HepG2 (cell line): ENCODE data around the gene GDPD1. TPM values are rescaled to one million over a fixed set of nuclear protein-coding genes. Genes with fewer than 3 reads are reported as not detected.

ENCODE experiments used
- ATAC-seq: fragments of 200-7000 bp; cut with Tn5 transposase; 3 replicates; pipeline ENCODE4 v1.9.1; 2020; ENCODE audit warnings: mild to moderate bottlenecking, moderate library complexity
- BruUV-seq: library from RNA; stranded (reverse); fragments of 400-500 nt; replicated peaks from 2 replicates; lab custom pipeline; 2021; lab: Mats Ljungman, UMichigan
- CTCF ChIA-PET: fragments of 300-600 bp; formaldehyde crosslinking; extraction: SDS; loops from one replicate; lab custom pipeline; 2021; ENCODE audit warnings: low total read pairs, inconsistent platforms, low intra/inter-chr PET ratio; lab: Yijun Ruan, JAX
- POLR2A ChIA-PET: fragments of 350-600 bp; sonication (Branson Sonifier 250); formaldehyde crosslinking; loops from one replicate; lab custom pipeline; 2020; ENCODE audit warnings: antibody characterized with exemption, inconsistent platforms; lab: Yijun Ruan, JAX
- DNase-seq: peaks from one replicate; pipeline ENCODE4 v3.0.0-alpha.2; 2015; ENCODE audit warnings: low spot score
- FAIRE-seq: peaks from 3 replicates; lab custom pipeline; 2011; peaks lifted over from hg19 to GRCh38; lab: Jason Lieb, UNC
- H2AFZ ChIP-seq: one replicate; pipeline ENCODE4 v1.6.1; 2011; ENCODE audit warnings: low read length, inconsistent platforms
- H3K27ac ChIP-seq: fragments of 300-600 bp; 3 replicates; pipeline ENCODE4 v1.8.0; 2011; ENCODE audit warnings: mixed run types, mild to moderate bottlenecking, mixed read lengths, low read length, inconsistent platforms; ENCODE audit not compliant: insufficient read depth; ENCODE audit errors: extremely low read length
- H3K27me3 ChIP-seq, 2 experiments: fragments of 200-600 bp in 1 of 2; 2 replicates in 1 of 2; 3 replicates in 1 of 2; pipeline versions ENCODE4 v1.6.0 to v1.8.0; 2011; ENCODE audit warnings: low read length in 2 of 2, mild to moderate bottlenecking in 2 of 2, moderate library complexity in 2 of 2, inconsistent platforms in 1 of 2; ENCODE audit not compliant: insufficient read depth in 2 of 2, control insufficient read depth in 1 of 2
- H3K36me3 ChIP-seq, 2 experiments: fragments of 200-600 bp in 1 of 2; replicated peaks in 1 of 2; 2 replicates in 1 of 2; 3 replicates in 1 of 2; pipeline versions ENCODE4 v1.5.1 to v1.8.0; 2011; ENCODE audit warnings: low read length in 2 of 2, inconsistent platforms in 1 of 2; ENCODE audit not compliant: insufficient read depth in 2 of 2, control insufficient read depth in 1 of 2
- H3K4me1 ChIP-seq: 2 replicates; pipeline ENCODE4 v1.5.1; 2012; ENCODE audit warnings: low read length, inconsistent platforms; ENCODE audit not compliant: insufficient read depth
- H3K4me2 ChIP-seq: 2 replicates; pipeline ENCODE4 v1.6.0; 2011; ENCODE audit warnings: low read depth, low read length, inconsistent platforms
- H3K4me3 ChIP-seq, 3 experiments: fragments of 200-600 bp in 1 of 3; sonication (generic), shearing (Covaris generic) in 1 of 3; replicated peaks in 1 of 3; 2 replicates each; pipeline ENCODE4 v1.5.1; 2011 to 2016; ENCODE audit warnings: low read length in 3 of 3, inconsistent platforms in 2 of 3, low read depth in 2 of 3, mild to moderate bottlenecking in 2 of 3, control low read depth in 1 of 3, mixed read lengths in 1 of 3; ENCODE audit not compliant: insufficient read depth in 1 of 3
- H3K79me2 ChIP-seq: one replicate; pipeline ENCODE4 v1.6.1; 2011; ENCODE audit warnings: low read length, inconsistent platforms; ENCODE audit not compliant: insufficient read depth
- H3K9ac ChIP-seq: 2 replicates; pipeline ENCODE4 v1.6.0; 2011; ENCODE audit warnings: mild to moderate bottlenecking, low read depth, low read length, inconsistent platforms; ENCODE audit not compliant: insufficient read depth
- H3K9me3 ChIP-seq: 2 replicates; pipeline ENCODE4 v1.5.1; 2012; ENCODE audit warnings: mild to moderate bottlenecking, low read length
- H4K20me1 ChIP-seq: 2 replicates; pipeline ENCODE4 v1.6.0; 2011; ENCODE audit warnings: inconsistent platforms, mild to moderate bottlenecking, low read length, moderate library complexity; ENCODE audit not compliant: insufficient read depth
- ATF2 ChIP-seq: sonication (generic); formaldehyde crosslinking; IDR thresholded peaks from 2 replicates; pipeline ENCODE4 v1.4.0; 2020; ENCODE audit warnings: missing genetic modification reagents
- CBX1 ChIP-seq: IDR thresholded peaks from one replicate; pipeline ENCODE4 v1.6.1; 2016; ENCODE audit warnings: antibody characterized with exemption, low read depth
- GFI1 ChIP-seq: sonication (generic); formaldehyde crosslinking; IDR thresholded peaks from 2 replicates; pipeline ENCODE4 v1.5.0; 2020; ENCODE audit warnings: missing genetic modification reagents, mild to moderate bottlenecking, borderline replicate concordance
- NRL ChIP-seq: sonication (generic); formaldehyde crosslinking; IDR thresholded peaks from 2 replicates; pipeline ENCODE4 v1.5.0; 2020; ENCODE audit warnings: missing genetic modification reagents, mild to moderate bottlenecking, moderate library complexity, borderline replicate concordance
- TBL1XR1 ChIP-seq: fragments of 150-350 bp; IDR thresholded peaks from 2 replicates; pipeline ENCODE4 v1.6.1; 2014; ENCODE audit warnings: borderline replicate concordance, low read length; ENCODE audit not compliant: partially characterized antibody
- TFDP2 ChIP-seq: sonication (generic); formaldehyde crosslinking; IDR thresholded peaks from 2 replicates; pipeline ENCODE4 v1.4.0; 2020; ENCODE audit warnings: missing genetic modification reagents
- ZMYM4 ChIP-seq: sonication (generic); formaldehyde crosslinking; IDR thresholded peaks from 2 replicates; pipeline ENCODE4 v1.8.1; 2023; ENCODE audit warnings: mild to moderate bottlenecking, missing genetic modification reagents
- ZNF3 ChIP-seq: IDR thresholded peaks from 2 replicates; pipeline ENCODE4 v1.7.0; 2017; ENCODE audit warnings: inconsistent platforms
- ZNF34 ChIP-seq: sonication (generic); formaldehyde crosslinking; IDR thresholded peaks from 2 replicates; pipeline ENCODE4 v1.4.0; 2020; ENCODE audit warnings: mild to moderate bottlenecking, missing genetic modification reagents, borderline replicate concordance
- ZNF646 ChIP-seq: sonication (generic); formaldehyde crosslinking; IDR thresholded peaks from 2 replicates; pipeline ENCODE4 v1.9.0; 2021; ENCODE audit warnings: mild to moderate bottlenecking, missing genetic modification reagents
- ZNF746 ChIP-seq: sonication (generic); formaldehyde crosslinking; IDR thresholded peaks from 2 replicates; pipeline ENCODE4 v1.8.0; 2022; ENCODE audit warnings: mild to moderate bottlenecking, missing genetic modification reagents
- ZNF749 ChIP-seq: sonication (generic); formaldehyde crosslinking; IDR thresholded peaks from 2 replicates; pipeline ENCODE4 v1.8.0; 2022; ENCODE audit warnings: mild to moderate bottlenecking, missing genetic modification reagents, moderate library complexity, borderline replicate concordance
- WGBS: methylation state at CpG from one replicate; pipeline ENCODE4 v1.1.6; 2017; ENCODE audit warnings: low lambda C conversion rate; 5-methylcytosine and 5-hydroxymethylcytosine counted together
- in situ Hi-C: cut with HindIII; loops from 2 replicates; pipeline ENCODE4 v1.10.0; 2017; ENCODE audit warnings: low pct_unique_long_range_greater_than_20kb; ENCODE audit not compliant: extremely low pct_ligation_motif_present
- intact Hi-C: fragments of 100-400 bp; cut with micrococcal nuclease; formaldehyde crosslinking; loops from one replicate; pipeline ENCODE4 v1.10.0; 2022; ENCODE audit not compliant: unreplicated experiment
- polyA plus RNA-seq, 8 experiments: library from polyadenylated mRNA; depleted of rRNA in 3 of 8; stranded (reverse) in 7 of 8; unstranded in 1 of 8; fragments of >200 nt; fragmentation: Illumina TruSeq in 4 of 8; extraction: Trizol in 4 of 8; gene quantifications; 2 replicates each; pipeline versions ENCODE4 v1.2.1 to v1.2.3, GENCODE V29; 2011 to 2016; ENCODE audit warnings: low read depth in 4 of 8, missing spikeins in 1 of 8, mixed read lengths in 1 of 8; ENCODE audit not compliant: insufficient read depth in 1 of 8
- total RNA-seq, 5 experiments: library from RNA; depleted of rRNA; stranded (reverse); fragments of >200 nt; fragmentation: Illumina TruSeq; extraction: Trizol; gene quantifications; 2 replicates each; pipeline ENCODE4 v1.2.3, GENCODE V29; 2016; ENCODE audit warnings: low read depth in 1 of 5
- TF ChIP-seq, protein P1 (sequence below): sonication (generic); formaldehyde crosslinking; IDR thresholded peaks from 2 replicates; pipeline ENCODE4 v1.5.1; 2020; ENCODE audit warnings: missing genetic modification reagents, mild to moderate bottlenecking, borderline replicate concordance

Gene GDPD1
- total and polyA plus RNA-seq, 2 of the 13 experiments (the other 11 are each of a cell fraction or from before 2014, with no cell fraction given) = 6.0 to 7.7 TPM

GRCh38 chr17:59267776-59268175 is 47.5 kb downstream of the GDPD1 start (continued):
- TF ChIP-seq ATF2 (CRISPR knock-in tag) (no peak), ZNF3 (CRISPR knock-in tag) (no peak)

- intact Hi-C loops (no loop called here), in situ Hi-C loops (no loop called here)
- no peak for DNase-seq
- BruUV-seq = no TSS peak
- Histone ChIP-seq H3K36me3 (no peaks in the 10 kb centered on the region), H3K79me2 (no peaks in the 10 kb centered on the region), H2AFZ (no peak overlapping the region), H3K9ac (no peak overlapping the region), H3K4me1 (no peaks in the 10 kb centered on the region), H3K9me3 (no peaks in the 10 kb centered on the region), H3K27ac (no peak overlapping the region), H3K4me2 (no peak overlapping the region), H4K20me1 (no peaks in the 10 kb centered on the region), H3K27me3 (no peaks in the 10 kb centered on the region), H3K4me3 (no peak overlapping the region)
- FAIRE-seq = no peak
- ATAC-seq = no peak
- POLR2A ChIA-PET = no interaction called here
- CTCF ChIA-PET = no interaction called here
- 53% methylated on average over 1 of the region's 1 CpG for WGBS
- no peak for TF ChIP-seq GFI1 (CRISPR knock-in tag)
- TF ChIP-seq TFDP2 = no peak
- TF ChIP-seq, protein P1, sequence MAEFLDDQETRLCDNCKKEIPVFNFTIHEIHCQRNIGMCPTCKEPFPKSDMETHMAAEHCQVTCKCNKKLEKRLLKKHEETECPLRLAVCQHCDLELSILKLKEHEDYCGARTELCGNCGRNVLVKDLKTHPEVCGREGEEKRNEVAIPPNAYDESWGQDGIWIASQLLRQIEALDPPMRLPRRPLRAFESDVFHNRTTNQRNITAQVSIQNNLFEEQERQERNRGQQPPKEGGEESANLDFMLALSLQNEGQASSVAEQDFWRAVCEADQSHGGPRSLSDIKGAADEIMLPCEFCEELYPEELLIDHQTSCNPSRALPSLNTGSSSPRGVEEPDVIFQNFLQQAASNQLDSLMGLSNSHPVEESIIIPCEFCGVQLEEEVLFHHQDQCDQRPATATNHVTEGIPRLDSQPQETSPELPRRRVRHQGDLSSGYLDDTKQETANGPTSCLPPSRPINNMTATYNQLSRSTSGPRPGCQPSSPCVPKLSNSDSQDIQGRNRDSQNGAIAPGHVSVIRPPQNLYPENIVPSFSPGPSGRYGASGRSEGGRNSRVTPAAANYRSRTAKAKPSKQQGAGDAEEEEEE (CRISPR knock-in tag) = no peak
- no peak for TF ChIP-seq NRL
- no peak for TF ChIP-seq TBL1XR1
- no peak for TF ChIP-seq ZMYM4 (CRISPR knock-in tag)
- TF ChIP-seq ZNF34 = no peak
- no peak for TF ChIP-seq ZNF646 (CRISPR knock-in tag)
- TF ChIP-seq ZNF749 = no peak
- TF ChIP-seq ZNF746 (CRISPR knock-in tag) = no peak
- no peak for TF ChIP-seq CBX1
Measured at GRCh38 chr17:59275618-59276017, 55.3 kb downstream of the GDPD1 start.
